ENCODE measurements around the gene LRCOL1. TPM values are rescaled to one million over a fixed set of nuclear protein-coding genes. Genes with fewer than 3 reads are reported as not detected.

The LRCOL1 gene
- total RNA-seq, 1 experiment from 2014 or later, result not detected

DNA sequence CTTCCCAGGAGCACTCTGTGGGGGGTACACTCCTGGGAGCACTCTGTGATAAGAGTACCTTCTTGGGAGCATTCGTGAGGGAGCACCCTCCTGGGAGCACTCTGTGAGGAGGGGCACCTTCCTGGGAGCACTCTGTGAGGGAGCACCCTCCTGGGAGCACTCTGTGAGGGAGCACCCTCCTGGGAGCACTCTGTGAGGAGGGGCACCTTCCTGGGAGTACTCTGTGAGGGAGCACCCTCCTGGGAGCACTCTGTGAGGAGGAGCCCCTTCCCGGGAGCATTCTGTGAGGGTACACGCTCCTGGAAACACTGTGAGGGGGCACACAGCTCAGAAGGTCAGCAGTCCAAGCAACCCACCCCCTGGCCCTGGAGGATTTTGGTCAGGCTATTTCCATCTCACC lies 22.6 kb downstream of the LRCOL1 start:
- Histone ChIP-seq H4K20me1 (ENCODE audit: insufficient read depth, low read depth, low read length) (no peaks in the 10 kb centered on the region), H3K27ac (ENCODE audit: low read length) (no peak overlapping the region), H3K27me3 (ENCODE audit: low read length) (no peaks in the 10 kb centered on the region), H2AFZ (ENCODE audit: low read length) (no peak overlapping the region), H3K9ac (ENCODE audit: low read length) (no peak overlapping the region), H3K9me2 (replicated peaks; ENCODE audit: insufficient read depth, low read length) (no peaks in the 10 kb centered on the region), H3K9me3 (ENCODE audit: low read length) (no peaks in the 10 kb centered on the region), H3K79me2 (ENCODE audit: low read length) (no peaks in the 10 kb centered on the region), H3K4me3 (ENCODE audit: low read length) (no peak overlapping the region), H3K4me1 (ENCODE audit: low read length) (no peaks in the 10 kb centered on the region), H3K4me2 (ENCODE audit: low read depth, low read length, poor library complexity, severe bottlenecking) (no peak overlapping the region), H3K36me3 (ENCODE audit: insufficient read depth, low read length) (no peaks in the 10 kb centered on the region)
- no peak for DNase-seq

DNA sequence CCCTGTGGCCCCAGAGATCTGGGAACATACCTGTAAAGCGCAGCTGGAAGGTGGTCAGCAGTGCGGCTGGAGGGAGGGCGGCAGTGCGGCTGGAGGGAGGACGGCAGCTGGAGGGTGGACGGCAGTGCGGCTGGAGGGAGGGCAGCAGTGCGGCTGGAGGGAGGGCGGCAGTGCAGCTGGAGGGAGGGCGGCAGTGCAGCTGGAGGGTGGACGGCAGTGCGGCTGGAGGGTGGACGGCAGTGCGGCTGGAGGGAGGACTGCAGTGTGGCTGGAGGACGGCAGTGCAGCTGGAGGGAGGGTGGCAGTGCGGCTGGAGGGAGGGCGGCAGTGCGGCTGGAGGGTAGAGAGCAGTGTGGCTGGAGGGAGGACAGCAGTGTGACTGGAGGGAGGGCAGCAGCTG lies 23.5 kb downstream of the LRCOL1 start:
- no peaks in the 10 kb centered on the region for H3K9me2 ChIP-seq (replicated peaks; ENCODE audit: insufficient read depth, low read length)
- H2AFZ ChIP-seq (ENCODE audit: low read length), result no peak overlapping the region
- H3K79me2 ChIP-seq (ENCODE audit: low read length), result no peaks in the 10 kb centered on the region
- no peak overlapping the region for H3K4me2 ChIP-seq (ENCODE audit: low read depth, low read length, poor library complexity, severe bottlenecking)
- H3K36me3 ChIP-seq (ENCODE audit: insufficient read depth, low read length), result no peaks in the 10 kb centered on the region
- H3K27ac ChIP-seq (ENCODE audit: low read length), result no peak overlapping the region
- no peak for DNase-seq
- H3K9me3 ChIP-seq (ENCODE audit: low read length), result no peaks in the 10 kb centered on the region
- no peaks in the 10 kb centered on the region for H3K4me1 ChIP-seq (ENCODE audit: low read length)
- no peak overlapping the region for H3K9ac ChIP-seq (ENCODE audit: low read length)
- H3K4me3 ChIP-seq (ENCODE audit: low read length), result no peak overlapping the region
- H4K20me1 ChIP-seq (ENCODE audit: insufficient read depth, low read depth, low read length), result no peaks in the 10 kb centered on the region
- H3K27me3 ChIP-seq (ENCODE audit: low read length), result no peaks in the 10 kb centered on the region

DNA sequence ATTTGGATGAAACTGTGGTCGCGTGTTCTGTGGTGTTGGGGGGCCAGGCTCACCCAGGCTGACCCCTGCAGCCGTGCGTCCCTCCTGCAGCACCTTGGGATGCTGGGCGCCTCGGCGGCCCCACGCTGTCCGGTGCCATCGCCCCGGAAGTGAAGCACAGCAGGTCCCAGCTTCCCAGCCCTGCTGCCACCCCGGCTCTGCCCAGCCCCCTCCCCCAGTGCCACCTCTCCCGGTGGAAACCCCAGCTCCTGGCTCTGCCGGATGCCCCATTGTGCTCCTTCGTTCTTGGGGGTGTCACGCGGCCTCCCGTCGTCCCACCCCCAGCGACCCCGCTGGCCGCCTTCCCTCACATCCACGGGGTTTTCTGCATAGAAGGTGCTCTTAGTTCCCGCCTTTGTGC lies 25.2 kb downstream of the LRCOL1 start:
- Histone ChIP-seq H3K9me2 (replicated peaks; ENCODE audit: insufficient read depth, low read length) (no peaks in the 10 kb centered on the region), H3K27me3 (ENCODE audit: low read length) (no peaks in the 10 kb centered on the region), H3K36me3 (ENCODE audit: insufficient read depth, low read length) (no peaks in the 10 kb centered on the region), H3K4me1 (ENCODE audit: low read length) (no peaks in the 10 kb centered on the region), H2AFZ (ENCODE audit: low read length) (no peak overlapping the region), H3K79me2 (ENCODE audit: low read length) (no peaks in the 10 kb centered on the region), H4K20me1 (ENCODE audit: insufficient read depth, low read depth, low read length) (no peaks in the 10 kb centered on the region), H3K4me2 (ENCODE audit: low read depth, low read length, poor library complexity, severe bottlenecking) (no peak overlapping the region), H3K9me3 (ENCODE audit: low read length) (no peaks in the 10 kb centered on the region), H3K9ac (ENCODE audit: low read length) (no peak overlapping the region), H3K4me3 (ENCODE audit: low read length) (no peak overlapping the region), H3K27ac (ENCODE audit: low read length) (no peak overlapping the region)
- no peak for DNase-seq

DNA sequence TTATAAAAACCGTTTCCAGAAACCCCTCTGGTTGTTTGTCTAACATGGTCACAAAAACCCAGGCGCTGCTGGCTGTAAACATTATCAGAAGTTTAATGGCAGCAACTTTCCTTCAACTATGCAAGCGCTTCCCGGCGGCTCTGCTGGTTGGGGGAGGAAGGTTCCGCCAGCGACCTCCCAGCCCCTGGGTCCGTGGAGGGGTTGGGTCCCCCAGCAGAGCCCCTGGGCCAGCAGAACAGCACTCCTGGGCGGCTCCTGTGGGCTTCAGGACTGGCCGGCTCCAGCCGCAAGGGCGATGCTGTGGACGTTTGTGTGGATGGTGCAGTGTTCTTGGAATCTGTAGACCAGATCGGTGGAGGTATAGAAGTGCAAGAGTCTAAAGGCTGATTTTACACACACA lies 26.0 kb downstream of the LRCOL1 start:
- Histone ChIP-seq H3K4me1 (ENCODE audit: low read length) (no peaks in the 10 kb centered on the region), H3K4me2 (ENCODE audit: low read depth, low read length, poor library complexity, severe bottlenecking) (no peak overlapping the region), H3K4me3 (ENCODE audit: low read length) (no peak overlapping the region), H3K27ac (ENCODE audit: low read length) (no peak overlapping the region), H3K9me3 (ENCODE audit: low read length) (no peaks in the 10 kb centered on the region), H3K9me2 (replicated peaks; ENCODE audit: insufficient read depth, low read length) (no peaks in the 10 kb centered on the region), H2AFZ (ENCODE audit: low read length) (no peak overlapping the region), H3K27me3 (ENCODE audit: low read length) (no peaks in the 10 kb centered on the region), H3K79me2 (ENCODE audit: low read length) (no peaks in the 10 kb centered on the region), H4K20me1 (ENCODE audit: insufficient read depth, low read depth, low read length) (no peaks in the 10 kb centered on the region), H3K36me3 (ENCODE audit: insufficient read depth, low read length) (no peaks in the 10 kb centered on the region), H3K9ac (ENCODE audit: low read length) (no peak overlapping the region)
- DNase-seq, result no peak

DNA sequence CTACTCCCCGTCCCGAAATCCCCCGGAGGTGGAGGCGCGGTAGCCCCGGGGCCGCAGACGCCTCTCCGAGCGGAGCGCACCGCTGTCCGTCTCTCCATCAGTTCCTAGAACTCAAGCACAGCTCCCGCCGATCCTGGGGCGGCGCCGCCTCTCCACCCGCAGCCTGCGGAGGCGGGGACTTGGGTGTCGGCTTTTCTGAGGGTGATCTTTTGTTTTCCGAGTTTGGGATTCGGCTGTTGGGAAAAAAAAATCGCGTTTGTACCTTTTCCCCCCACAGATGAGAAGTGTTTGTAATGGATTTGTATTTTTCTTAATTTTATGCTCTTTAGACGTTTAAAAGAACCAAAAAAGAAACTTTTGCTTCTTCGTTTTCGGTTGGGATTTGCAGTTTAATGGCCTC lies 26.6 kb downstream of the LRCOL1 start:
- Histone ChIP-seq H3K27me3 (ENCODE audit: low read length) (no peaks in the 10 kb centered on the region), H3K79me2 (ENCODE audit: low read length) (no peaks in the 10 kb centered on the region), H4K20me1 (ENCODE audit: insufficient read depth, low read depth, low read length) (no peaks in the 10 kb centered on the region), H3K36me3 (ENCODE audit: insufficient read depth, low read length) (no peaks in the 10 kb centered on the region), H3K9ac (ENCODE audit: low read length) (no peak overlapping the region), H3K4me1 (ENCODE audit: low read length) (no peaks in the 10 kb centered on the region), H3K9me2 (replicated peaks; ENCODE audit: insufficient read depth, low read length) (no peaks in the 10 kb centered on the region), H2AFZ (ENCODE audit: low read length) (no peak overlapping the region), H3K4me2 (ENCODE audit: low read depth, low read length, poor library complexity, severe bottlenecking) (no peak overlapping the region), H3K27ac (ENCODE audit: low read length) (no peak overlapping the region), H3K9me3 (ENCODE audit: low read length) (no peaks in the 10 kb centered on the region), H3K4me3 (ENCODE audit: low read length) (no peak overlapping the region)
- no peak for DNase-seq

DNA sequence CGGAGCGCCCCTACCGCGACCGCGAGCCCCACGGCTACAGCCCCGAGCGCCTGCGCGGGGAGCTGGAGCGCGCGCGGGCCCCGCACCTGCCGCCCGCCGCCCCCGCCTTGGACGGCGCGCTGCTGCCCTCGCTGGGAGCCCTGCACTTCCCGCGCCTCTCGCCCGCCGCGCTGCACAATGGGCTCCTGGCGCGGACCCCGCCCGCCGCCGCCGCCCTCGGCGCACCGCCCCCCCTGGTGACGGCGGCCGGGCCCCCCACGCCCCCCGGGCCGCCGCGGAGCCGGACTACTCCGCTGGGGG lies 27.0 kb downstream of the LRCOL1 start:
- no peaks in the 10 kb centered on the region for H3K27me3 ChIP-seq (ENCODE audit: low read length)
- H3K79me2 ChIP-seq (ENCODE audit: low read length), result no peaks in the 10 kb centered on the region
- no peak overlapping the region for H3K27ac ChIP-seq (ENCODE audit: low read length)
- H3K36me3 ChIP-seq (ENCODE audit: insufficient read depth, low read length), result no peaks in the 10 kb centered on the region
- H2AFZ ChIP-seq (ENCODE audit: low read length), result no peak overlapping the region
- no peaks in the 10 kb centered on the region for H3K4me1 ChIP-seq (ENCODE audit: low read length)
- no peak for DNase-seq
- H3K4me3 ChIP-seq (ENCODE audit: low read length), result no peak overlapping the region
- no peaks in the 10 kb centered on the region for H3K9me3 ChIP-seq (ENCODE audit: low read length)
- H3K4me2 ChIP-seq (ENCODE audit: low read depth, low read length, poor library complexity, severe bottlenecking), result no peak overlapping the region
- H3K9ac ChIP-seq (ENCODE audit: low read length), result no peak overlapping the region
- H4K20me1 ChIP-seq (ENCODE audit: insufficient read depth, low read depth, low read length), result no peaks in the 10 kb centered on the region
- no peaks in the 10 kb centered on the region for H3K9me2 ChIP-seq (replicated peaks; ENCODE audit: insufficient read depth, low read length)

DNA sequence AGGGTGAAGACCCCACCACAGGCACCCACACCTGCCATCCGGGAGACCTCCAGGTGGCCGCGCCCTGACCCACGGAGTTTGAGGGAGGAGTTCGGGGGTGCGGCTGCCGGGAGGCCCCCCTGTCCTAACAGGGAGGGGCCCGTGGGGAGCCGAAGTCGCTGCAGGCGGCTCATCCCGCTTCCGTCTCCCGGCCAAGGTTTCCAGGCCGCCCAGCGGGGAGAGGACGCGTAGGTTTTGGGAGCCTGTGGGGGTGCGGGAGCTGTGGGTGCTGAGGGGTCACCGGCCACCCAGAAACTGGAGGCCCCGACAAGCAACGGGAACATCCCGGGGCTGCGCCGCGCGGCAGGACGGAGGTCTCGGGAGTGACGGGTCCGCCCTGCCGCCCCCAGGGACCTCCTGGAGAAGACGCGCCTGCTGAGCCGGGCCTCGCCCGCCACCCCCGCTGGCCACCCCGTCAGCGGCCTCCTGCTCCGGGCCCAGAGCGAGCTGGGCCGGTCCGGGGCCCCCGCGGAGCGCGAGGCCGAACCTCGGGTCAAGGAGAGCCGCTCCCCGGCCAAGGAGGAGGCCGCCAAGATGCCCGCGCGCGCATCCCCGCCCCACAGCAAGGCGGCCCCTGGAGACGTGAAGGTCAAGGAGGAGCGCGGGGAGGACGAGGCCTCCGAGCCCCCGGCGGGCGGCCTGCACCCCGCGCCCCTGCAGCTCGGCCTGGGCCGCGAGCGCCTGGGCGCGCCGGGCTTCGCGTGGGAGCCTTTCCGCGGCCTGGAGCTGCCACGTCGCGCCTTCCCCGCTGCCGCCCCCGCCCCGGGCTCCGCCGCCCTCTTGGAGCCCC lies 27.6 kb downstream of the LRCOL1 start:
- Histone ChIP-seq H3K9me2 (replicated peaks; ENCODE audit: insufficient read depth, low read length) (no peaks in the 10 kb centered on the region), H3K4me1 (ENCODE audit: low read length) (no peaks in the 10 kb centered on the region), H3K27me3 (ENCODE audit: low read length) (no peaks in the 10 kb centered on the region), H4K20me1 (ENCODE audit: insufficient read depth, low read depth, low read length) (no peaks in the 10 kb centered on the region), H3K36me3 (ENCODE audit: insufficient read depth, low read length) (no peaks in the 10 kb centered on the region), H3K9ac (ENCODE audit: low read length) (no peak overlapping the region), H3K9me3 (ENCODE audit: low read length) (no peaks in the 10 kb centered on the region), H3K4me3 (ENCODE audit: low read length) (no peak overlapping the region), H2AFZ (ENCODE audit: low read length) (no peak overlapping the region), H3K27ac (ENCODE audit: low read length) (no peak overlapping the region), H3K4me2 (ENCODE audit: low read depth, low read length, poor library complexity, severe bottlenecking) (no peak overlapping the region), H3K79me2 (ENCODE audit: low read length) (no peaks in the 10 kb centered on the region)
- DNase-seq, result no peak

DNA sequence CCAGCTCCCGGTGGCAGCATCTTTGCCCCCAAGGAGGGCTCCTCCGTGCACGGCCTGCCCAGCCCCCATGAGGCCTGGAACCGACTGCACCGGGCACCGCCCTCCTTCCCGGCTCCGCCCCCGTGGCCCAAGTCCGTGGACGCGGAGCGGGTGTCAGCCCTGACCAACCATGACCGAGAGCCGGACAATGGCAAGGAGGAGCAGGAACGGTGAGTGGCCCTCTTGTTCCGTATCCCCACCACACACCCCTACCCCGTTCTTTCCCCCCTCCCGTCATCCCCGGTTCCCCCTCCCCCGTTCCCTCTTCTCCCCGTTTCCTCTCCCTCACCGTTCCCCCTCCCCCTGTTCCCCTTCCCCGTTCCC lies 28.3 kb downstream of the LRCOL1 start:
- no peak for DNase-seq
- no peaks in the 10 kb centered on the region for H3K79me2 ChIP-seq (ENCODE audit: low read length)
- no peaks in the 10 kb centered on the region for H3K9me3 ChIP-seq (ENCODE audit: low read length)
- H3K4me2 ChIP-seq (ENCODE audit: low read depth, low read length, poor library complexity, severe bottlenecking), result no peak overlapping the region
- no peaks in the 10 kb centered on the region for H3K4me1 ChIP-seq (ENCODE audit: low read length)
- H2AFZ ChIP-seq (ENCODE audit: low read length), result no peak overlapping the region
- no peaks in the 10 kb centered on the region for H3K36me3 ChIP-seq (ENCODE audit: insufficient read depth, low read length)
- H3K4me3 ChIP-seq (ENCODE audit: low read length), result no peak overlapping the region
- H3K27me3 ChIP-seq (ENCODE audit: low read length), result no peaks in the 10 kb centered on the region
- H3K9ac ChIP-seq (ENCODE audit: low read length), result no peak overlapping the region
- no peaks in the 10 kb centered on the region for H4K20me1 ChIP-seq (ENCODE audit: insufficient read depth, low read depth, low read length)
- no peak overlapping the region for H3K27ac ChIP-seq (ENCODE audit: low read length)
- H3K9me2 ChIP-seq (replicated peaks; ENCODE audit: insufficient read depth, low read length), result no peaks in the 10 kb centered on the region

Data from Karpas-422 (cell line).